NCI-H1092 (cell line): ENCODE results near the gene RASAL2.
"Not testable (repeated sequence)": the region's sequence is repeated elsewhere in the genome, so short reads cannot be mapped to it uniquely, and the experiment has no call there.

Experiments used
- DNase-seq: peaks from one replicate; lab custom pipeline; 2025; lab: John Stamatoyannopoulos, UW

The RASAL2 gene

DNA sequence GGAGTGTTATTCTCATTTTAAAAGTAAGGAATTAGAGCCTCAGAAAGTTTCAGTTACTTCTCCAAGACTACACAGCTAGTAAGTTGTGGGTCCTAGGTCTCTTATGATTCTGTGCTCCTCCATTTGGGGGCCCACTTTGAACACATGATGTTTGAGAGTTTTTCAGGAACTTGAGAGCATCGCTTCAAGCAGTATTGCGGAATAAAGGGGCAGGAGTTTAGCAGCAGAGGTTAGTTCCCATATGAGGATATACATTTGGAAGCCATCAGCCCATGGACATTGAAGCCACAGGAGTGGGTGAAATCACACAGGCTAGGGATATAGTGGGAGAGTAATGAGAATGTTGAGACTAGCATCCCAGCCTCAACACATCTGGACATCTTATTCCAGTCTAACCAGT is 143.2 kb downstream of the RASAL2 start:
- DNase-seq, result no peak

DNA sequence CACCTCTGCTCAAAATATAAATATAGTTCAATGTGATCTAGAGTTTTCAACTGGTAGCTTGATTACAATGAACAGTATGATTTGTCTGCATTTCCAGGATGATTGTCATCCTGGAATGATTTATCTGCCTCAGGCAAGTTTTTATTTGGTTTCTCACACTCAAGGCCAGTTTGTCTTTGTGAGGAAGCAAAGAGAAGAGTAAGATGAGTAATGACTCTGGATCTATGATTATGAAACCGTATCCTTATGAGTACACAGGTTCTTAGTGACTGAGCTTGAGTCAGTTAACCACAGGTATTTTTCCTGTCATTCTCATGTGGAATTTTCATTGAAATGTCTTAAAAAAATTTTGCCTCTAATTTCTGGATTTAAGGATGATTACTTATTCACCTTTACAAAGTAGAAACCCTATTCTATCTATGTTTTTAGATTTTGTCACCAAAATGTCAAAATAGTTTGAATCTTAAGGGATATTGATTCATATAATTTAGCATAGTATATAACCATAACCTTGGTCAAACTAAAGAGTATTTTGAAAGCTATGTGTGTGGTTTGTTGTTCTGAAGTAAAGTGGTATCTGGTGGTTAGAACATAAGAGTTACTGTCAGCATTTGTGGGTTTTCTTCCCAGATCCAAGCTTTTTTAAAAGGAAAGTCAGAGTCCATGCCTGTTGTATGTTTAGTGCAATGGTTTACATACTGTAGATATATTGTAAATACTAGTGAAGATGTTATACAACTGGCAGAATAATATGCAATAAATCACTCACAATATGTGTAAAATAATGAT is 145.0 kb downstream of the RASAL2 start:
- no peak for DNase-seq

DNA sequence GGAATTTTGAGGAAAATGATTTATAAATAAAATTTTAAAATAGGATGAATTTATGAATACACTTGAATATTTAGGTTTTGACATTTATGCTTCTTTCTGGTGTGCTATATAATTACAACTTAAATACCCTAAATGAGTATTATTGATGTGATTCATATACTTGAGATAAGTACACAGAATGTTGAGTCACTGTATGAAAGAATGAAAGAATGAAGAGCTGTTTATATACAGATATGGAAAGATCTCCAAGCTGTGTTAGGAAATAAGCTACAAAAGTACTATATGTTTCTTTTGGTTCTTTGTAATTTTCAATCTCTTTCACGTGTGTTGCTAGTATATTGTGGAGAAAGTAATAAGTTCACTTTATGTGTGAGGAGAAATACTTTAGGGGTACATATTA is 147.2 kb downstream of the RASAL2 start:
- no peak for DNase-seq

DNA sequence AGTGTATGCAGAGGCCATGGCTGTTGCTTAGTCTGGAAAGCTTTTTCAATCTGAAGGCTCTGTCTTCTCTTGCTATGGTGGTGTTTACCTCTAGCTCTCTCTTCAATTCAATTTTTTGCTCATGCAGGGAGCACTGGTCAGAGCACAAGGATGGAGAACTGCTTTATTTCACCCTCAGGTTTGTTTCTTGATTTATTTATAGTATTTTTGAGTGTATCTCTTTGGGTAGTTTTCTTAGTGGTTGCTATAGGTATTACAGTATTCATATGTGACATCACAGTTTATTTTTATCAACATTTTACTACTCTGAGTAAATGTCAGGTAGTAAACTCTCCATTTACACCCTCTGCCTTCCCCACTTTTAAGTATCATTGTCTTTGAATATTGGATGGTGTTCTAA is 147.9 kb downstream of the RASAL2 start:
- no peak for DNase-seq

DNA sequence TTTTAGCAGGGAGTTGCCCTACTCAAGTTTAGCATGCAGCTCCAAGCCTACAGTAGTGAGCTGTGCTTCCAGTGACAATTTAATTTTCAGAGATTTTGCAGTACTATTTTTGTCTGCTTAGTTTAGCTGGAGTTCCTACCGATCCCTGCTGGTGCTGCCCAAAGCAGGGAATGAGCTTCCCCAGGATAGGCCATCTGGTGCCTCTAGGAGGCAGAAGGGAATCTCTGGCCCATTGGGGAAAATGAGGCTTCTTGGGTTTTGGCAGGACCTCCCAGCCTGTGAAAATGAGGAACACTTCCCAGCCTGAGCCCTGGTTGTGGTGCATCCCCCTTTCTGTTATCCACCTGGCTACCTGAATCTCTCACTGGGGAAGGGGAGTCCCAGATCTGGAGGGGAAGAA is 149.2 kb downstream of the RASAL2 start:
- DNase-seq, result no peak

DNA sequence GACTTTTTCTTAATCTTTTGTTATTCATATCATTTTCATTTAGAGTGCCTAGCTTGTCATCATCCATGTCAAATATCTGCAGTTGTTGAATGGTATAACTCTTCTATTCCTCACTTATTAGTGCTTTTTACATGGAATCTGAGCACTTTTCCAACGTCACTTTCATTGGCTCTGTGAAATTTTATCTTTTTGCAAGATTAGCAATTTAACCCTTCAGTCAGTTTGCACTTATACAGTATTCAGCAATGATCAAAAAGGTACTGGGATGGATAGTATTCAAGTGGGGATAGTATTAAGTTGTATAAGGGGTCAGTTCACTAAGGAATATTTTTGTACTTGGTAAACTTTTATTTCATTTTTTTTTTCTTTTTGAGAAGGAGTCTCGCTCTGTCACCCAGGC is 150.0 kb downstream of the RASAL2 start:
- no peak for DNase-seq

DNA sequence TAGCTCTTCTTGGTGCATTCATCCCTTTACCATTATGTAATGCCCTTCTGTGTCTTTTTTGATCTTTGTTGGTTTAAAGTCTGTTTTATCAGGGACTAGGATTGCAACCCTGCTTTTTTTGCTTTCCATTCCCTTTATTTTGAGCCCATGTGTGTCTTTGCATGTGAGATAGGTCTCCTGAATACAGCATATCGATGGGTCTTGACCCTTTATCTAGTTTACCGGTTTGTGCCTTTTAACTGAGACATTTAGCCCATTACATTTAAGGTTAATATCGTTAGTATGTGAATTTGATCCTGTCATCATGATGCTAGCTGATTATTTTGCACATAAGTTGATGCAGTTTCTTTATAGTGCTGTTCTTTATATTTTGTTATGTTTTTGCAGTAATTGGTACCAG is 154.4 kb downstream of the RASAL2 start:
- DNase-seq, result not testable (repeated sequence)

DNA sequence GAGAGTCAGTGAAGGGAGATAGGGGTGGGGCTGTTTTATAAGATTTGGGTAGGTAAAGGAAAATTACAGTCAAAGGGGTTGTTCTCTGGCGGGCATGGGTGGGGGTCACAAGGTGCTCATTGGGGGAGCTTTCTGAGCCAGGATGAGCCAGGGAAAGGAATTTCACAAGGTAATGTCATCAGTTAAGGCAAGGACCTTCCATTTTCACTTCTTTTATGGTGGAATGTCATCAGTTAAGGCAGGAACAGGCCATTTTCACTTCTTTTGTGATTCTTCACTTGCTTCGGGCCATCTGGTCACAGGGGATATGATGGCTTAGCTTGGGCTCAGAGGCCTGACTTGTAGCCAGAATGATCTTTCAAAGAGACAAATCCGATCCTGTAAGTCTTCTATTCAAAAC is 159.7 kb downstream of the RASAL2 start:
- DNase-seq, result not testable (repeated sequence)

DNA sequence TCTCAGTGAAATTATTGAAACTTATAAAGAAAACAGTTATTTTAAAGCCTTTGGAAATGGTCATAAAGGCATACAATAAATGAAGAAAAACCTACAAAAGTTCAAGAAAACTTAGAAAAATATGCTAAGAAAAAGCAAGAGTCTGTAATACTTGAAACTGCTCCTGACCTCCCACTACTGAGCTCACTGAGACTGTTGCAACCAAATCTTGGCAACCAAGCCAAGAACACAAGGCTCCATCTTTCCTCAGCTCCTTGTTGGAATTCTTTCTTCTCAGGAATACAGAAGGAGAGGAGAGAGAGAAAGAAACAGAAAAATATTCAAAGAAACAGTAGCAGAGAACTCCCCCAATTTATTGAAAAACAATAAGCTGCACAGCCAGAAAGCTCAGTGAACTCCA is 160.5 kb downstream of the RASAL2 start:
- DNase-seq, result no peak

DNA sequence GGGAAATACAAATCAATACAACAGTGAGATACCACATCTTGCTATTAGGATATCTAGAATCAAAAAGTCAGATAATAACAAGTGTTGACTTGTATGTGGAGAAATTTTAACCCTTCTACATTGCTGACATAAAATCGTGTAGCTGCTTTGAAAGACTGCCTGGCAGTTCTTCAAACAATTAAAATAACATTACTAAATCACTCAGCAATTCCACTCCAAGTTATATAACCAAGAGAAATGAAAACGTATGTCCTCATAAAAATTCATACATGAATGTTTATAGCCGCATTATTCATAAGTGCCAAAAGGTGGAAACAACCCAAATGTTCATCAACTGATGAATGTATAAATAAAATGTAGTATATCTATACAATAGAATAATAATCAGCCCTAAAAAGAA is 164.6 kb downstream of the RASAL2 start:
- DNase-seq, result no peak

DNA sequence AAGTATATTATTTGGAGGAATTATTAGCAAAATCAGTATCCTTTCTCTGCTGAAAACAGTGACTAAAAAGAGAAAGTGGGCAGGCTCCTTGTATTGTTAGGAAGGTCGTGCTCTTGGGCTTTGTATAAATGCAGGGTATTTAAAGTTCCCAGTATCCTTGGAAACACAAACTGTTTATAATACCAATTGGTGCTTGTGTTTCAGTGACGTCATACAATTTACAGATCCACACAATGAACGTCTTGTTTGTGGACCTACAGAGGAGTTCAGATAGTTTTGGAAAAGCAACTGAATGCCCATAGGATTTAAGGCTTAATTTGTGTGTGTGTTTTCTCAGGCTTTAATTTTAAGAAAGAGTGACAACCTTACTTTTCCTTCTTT is 168.2 kb downstream of the RASAL2 start:
- DNase-seq, result no peak

DNA sequence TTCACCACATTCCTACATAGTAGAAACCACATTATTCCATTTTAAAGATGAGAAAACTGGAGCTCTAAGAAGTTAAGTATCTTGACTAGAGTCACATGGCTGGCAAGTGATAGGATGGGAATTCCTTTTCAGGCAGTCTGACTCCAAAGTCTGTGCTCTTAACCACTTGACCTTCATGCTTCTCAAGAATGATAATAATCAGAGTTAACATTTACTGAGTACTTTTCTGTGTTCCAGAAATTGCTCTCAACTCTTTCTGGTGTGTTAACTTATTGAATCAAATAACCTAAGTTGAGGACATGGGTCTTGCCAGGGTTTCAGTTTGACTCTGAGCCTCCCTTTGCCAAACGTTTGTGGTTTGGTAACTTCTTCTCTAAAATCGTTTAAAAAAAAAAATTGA is 169.4 kb downstream of the RASAL2 start:
- DNase-seq, result no peak

DNA sequence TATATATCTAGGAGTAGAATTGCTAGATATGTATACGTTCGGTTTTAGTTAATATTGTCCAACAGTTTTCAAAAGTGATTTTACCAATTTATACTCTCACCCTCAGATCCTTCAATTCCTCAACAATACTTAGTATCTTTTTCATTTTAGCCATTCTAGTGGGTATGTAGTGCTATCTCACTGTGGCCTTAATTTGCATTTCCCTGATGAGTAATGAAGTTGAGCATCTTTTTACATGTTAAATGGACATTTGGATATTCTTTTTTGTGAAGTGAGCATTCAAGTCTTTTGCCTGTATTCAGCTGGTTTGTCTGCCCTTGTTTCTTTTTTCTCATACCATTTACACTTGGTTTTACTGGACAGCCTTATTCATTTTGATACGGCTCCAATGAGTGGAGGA is 172.2 kb downstream of the RASAL2 start:
- no peak for DNase-seq

DNA sequence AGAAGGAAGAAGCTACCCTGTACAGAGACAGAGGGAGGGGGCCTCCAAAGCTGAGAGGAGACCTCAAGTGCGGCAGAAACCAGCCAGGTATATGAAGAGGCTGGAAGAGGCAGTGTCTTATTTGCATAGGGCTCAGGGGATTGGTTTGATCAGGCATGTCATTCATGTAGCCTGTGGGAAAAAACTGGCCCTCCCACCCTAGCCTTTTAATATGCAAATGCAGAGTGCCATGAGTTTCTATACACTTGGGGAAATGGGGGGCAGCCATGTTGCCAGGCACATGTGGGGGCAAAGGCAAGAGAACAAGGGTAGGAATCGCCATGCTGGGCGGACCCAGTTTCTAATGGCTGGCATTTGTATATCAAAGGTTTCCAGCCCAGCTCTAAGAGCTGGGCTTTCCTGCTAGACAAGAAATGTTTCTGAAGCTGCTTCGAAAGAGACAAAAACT is 172.7 kb downstream of the RASAL2 start:
- DNase-seq, result no peak

DNA sequence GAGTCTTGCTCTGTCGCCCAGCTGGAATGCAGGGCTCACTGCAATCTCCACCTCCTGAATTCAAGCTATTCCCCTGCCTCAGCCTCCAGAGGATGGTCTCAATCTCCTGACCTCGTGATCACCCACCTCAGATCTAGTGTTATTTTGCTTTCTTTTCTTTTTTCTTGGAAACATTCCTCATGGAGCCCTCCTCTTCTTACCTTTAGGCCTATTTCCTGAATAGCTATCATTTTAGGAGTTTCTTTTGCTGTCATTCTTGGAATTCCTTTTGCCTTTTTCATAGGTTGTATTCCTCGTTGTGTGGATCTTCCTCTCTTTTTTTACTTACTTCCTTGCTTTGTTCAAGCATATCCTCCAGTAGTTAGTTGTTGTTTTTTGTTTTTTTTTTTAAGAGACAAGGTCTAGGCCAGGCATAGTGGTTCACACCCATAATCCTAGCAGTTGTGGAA is 173.8 kb downstream of the RASAL2 start:
- no peak for DNase-seq

DNA sequence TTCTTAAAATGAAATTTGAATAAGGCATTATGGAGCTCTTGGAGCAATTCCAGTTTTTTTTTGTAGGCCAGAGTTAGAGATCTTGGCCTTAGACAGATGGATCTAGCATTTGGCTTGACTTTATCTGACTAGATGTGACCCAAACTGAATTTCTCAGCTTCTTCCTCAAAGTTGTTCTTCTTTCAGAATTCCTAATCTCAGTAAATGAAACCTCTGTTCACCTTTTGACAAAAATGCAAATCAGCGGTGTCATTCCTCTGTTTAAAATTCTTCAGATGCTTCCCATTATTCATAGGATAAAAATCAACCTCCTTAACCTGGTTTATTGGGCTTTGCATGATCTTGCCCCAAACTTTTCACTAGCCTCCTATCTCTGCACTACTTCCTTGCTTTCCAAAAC is 177.6 kb downstream of the RASAL2 start:
- no peak for DNase-seq

DNA sequence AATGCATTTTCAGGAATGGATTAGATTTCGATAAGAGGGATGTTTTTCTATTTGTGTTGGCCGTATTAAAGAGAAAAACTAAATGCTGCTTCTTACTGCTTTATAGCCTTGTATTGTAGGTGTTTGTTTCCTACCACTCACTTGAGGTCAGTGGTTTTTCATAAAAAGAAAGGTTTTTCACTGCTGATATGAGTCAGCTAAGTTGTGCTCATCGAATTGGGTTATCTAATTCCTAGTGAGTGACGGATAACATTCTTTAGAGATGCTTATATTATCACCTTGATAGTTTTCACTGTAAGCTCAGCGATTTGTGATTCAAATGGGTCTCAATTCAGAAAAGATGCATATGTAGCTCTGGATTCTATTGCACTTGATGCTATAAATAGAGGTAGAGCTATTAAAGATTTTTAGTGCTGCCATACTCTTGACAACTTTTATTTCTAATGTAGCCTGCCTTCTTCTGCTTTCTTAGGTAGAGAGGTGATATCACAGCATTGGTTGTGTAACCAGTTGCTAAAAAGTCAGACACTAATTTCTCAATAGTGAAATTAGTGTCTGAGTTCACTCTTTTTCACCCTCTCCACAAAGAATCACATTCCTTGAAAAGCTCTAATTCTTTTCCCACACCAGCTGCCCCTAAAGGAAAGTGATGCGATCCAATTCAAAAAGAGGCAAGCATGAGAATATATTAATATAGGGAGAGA is 180.0 kb downstream of the RASAL2 start:
- no peak for DNase-seq

DNA sequence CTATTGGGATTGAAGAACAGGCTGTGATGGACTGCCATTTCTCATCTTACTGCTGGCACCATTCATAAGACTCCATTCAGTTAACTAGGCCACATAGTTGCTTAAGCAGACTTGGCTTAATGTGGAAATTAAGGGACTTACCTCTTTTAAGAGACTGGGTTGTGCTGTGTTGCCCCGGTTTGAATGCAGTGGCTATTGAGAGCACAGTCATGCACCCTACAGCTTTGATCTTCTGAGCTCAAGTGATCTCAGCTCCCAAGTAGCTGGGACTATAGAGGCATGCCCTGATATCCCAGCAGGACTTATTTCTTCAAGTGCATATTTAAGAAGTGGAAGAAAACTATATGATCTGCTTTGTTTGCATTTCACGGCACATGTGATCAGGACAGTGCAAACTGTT is 181.1 kb downstream of the RASAL2 start:
- DNase-seq, result no peak

DNA sequence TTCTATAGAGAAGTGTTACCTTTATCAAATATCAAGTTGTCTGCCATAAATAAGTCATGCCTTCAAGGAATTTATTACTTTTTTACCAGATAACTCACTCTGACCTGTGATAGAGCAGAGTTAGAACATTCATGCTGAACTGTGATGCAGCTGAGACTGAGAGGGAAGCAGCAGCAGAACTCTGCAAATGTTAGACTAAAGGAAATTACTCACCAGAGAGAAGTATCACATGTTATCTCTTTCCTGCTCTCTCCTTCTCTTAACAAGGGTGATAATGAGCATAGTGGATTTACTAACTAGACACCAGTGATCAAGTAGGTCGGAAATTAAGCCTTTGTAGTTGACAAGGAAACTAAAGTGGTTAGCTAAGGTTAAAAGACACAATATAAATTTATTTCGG is 181.6 kb downstream of the RASAL2 start:
- no peak for DNase-seq

DNA sequence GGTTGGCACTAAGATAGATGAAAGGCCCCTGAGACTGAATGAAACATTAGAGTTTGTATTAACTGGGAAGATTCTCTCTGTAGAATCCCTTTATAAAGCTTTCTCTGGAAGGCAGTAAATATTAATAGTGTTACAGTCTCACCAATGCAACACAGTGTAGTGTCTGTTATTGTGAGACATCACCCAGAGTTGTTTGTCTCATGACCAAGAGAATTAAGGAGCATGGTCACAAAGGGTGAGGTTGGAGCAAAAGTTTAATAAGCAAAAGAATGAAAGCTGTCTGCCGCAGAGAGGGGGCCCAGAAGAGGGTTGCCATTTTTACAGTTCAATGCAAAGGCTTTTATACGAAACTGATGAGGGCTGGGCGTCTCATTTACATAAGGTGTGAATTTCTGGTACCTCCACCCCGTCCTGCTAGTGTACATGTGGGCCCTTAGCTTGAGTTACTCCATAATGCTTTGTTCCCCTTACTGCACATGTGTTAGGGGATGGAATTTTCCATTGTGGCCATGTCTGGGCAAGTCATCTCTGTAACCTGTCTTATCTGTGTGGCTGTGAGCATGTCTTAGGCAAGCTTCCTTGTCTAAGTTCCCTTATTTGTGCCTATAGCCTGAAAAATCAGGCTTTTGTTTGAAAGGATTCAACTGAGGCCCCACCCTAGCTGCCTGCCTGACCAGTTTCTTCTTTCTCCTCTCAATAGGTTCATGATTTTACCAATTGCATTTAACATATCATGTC is 184.1 kb downstream of the RASAL2 start:
- no peak for DNase-seq

DNA sequence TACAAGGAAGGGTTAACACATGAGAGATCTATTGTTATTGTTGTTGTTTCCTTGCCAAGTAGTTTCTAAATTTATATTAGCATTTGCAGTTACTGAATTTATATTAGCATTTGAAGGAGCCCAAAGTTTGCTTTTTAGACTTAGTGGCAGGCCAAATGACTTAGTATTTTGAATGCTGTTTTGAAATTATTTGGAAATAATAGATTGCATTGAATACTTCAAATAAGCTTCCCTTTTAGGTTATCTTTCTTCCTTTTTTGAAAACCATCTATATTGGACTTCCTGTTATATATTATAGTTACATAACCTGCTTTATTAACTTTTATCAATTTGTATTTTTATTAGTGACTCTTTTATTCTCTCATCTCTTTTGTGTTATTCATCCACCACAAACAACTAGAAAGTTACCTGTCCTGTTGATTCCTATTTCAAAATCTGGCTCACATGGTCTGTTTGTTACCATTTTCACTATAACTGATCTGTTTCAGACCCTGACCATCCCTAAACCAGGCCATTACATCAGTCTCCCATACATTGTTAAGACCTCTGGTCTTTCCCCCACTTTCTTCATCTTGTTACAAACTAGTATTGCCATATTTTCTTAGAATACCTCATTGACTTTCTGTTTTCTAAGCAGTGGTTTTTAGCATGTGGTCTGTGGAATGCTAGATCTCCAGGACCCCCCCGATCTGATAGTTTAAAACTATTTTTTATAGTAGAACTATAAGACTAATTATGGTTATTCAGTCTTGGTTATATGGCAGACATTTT is 185.2 kb downstream of the RASAL2 start:
- no peak for DNase-seq

DNA sequence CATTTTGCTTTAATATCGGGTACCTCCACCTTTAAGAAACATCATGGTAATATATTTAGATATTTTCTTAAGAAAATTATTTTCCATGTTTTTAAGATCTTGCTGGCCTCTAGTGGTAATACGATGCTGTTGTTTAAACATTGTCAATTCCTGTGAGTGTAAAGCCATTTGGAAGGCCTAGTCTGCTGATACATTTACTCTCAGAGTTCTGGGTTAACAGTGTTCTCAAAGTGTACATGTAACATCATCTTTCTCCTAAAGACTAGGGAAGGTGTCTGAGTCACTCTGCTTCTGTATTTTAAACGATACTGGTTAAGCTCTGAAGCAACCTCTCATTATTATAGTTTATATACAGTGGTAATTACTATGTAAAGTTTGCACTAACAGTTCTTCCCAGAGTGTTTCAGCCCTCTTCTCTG is 189.1 kb downstream of the RASAL2 start:
- no peak for DNase-seq
